Common myeloid progenitor, CD34-positive (primary cell): ENCODE data around the gene CACNB2.

Source experiments
- CTCF ChIA-PET: fragments of 350-600 bp; sonication (Branson Sonifier 250); formaldehyde crosslinking; loops from one replicate; lab custom pipeline; 2021; ENCODE audit warnings: antibody characterized with exemption; lab: Charles Lee
- POLR2A ChIA-PET: fragments of 350-600 bp; sonication (Branson Sonifier 250); formaldehyde crosslinking; loops from one replicate; lab custom pipeline; 2021; ENCODE audit warnings: antibody characterized with exemption; lab: Charles Lee
- DNase-seq, 3 donors: peaks; one replicate each; pipeline versions ENCODE4 v3.0.0 to v3.0.0-alpha.2; 2013
- H3K27ac ChIP-seq, 2 experiments: 1 replicate in 1 of 2; 2 replicates in 1 of 2; pipeline ENCODE4 v1.7.0; 2013; ENCODE audit warnings: inconsistent platforms in 2 of 2, low read length in 2 of 2, mild to moderate bottlenecking in 2 of 2, low read depth in 1 of 2, moderate library complexity in 1 of 2; ENCODE audit not compliant: severe bottlenecking in 2 of 2, insufficient read depth in 1 of 2, poor library complexity in 1 of 2
- H3K27me3 ChIP-seq, 5 experiments: replicated peaks in 2 of 5; 1 replicate in 3 of 5; 2 replicates in 2 of 5; pipeline versions ENCODE4 v1.6.1 to v1.7.0; 2013; ENCODE audit warnings: low read length in 4 of 5, mild to moderate bottlenecking in 2 of 5, moderate library complexity in 2 of 5, inconsistent platforms in 1 of 5; ENCODE audit not compliant: insufficient read depth in 5 of 5, control insufficient read depth in 4 of 5
- H3K36me3 ChIP-seq, 4 experiments: 1 replicate in 2 of 4; 2 replicates in 2 of 4; pipeline versions ENCODE4 v1.6.1 to v1.7.0; 2013; ENCODE audit warnings: low read length in 3 of 4, control low read depth in 1 of 4, mild to moderate bottlenecking in 1 of 4; ENCODE audit not compliant: control insufficient read depth in 4 of 4, insufficient read depth in 4 of 4
- H3K4me1 ChIP-seq, 4 experiments: 1 replicate in 3 of 4; 2 replicates in 1 of 4; pipeline versions ENCODE4 v1.6.1 to v1.7.1; 2013; ENCODE audit warnings: low read length in 3 of 4, mild to moderate bottlenecking in 3 of 4, control low read depth in 1 of 4, inconsistent platforms in 1 of 4, moderate library complexity in 1 of 4; ENCODE audit not compliant: control insufficient read depth in 4 of 4, insufficient read depth in 4 of 4; ENCODE audit errors: control extremely low read depth in 1 of 4
- H3K4me3 ChIP-seq, 7 experiments: 1 replicate in 4 of 7; 2 replicates in 3 of 7; pipeline versions ENCODE4 v1.5.1 to v1.7.0; 2013; ENCODE audit warnings: mild to moderate bottlenecking in 7 of 7, low read length in 6 of 7, moderate library complexity in 6 of 7, inconsistent platforms in 2 of 7, low read depth in 2 of 7, control low read depth in 1 of 7; ENCODE audit not compliant: insufficient read depth in 4 of 7, control insufficient read depth in 1 of 7; ENCODE audit errors: extremely low read depth in 1 of 7
- H3K9me3 ChIP-seq, 5 experiments: 1 replicate in 4 of 5; 2 replicates in 1 of 5; pipeline versions ENCODE4 v1.6.1 to v1.7.1; 2013; ENCODE audit warnings: low read length in 4 of 5, mild to moderate bottlenecking in 2 of 5, inconsistent platforms in 1 of 5, low read depth in 1 of 5, moderate library complexity in 1 of 5; ENCODE audit not compliant: control insufficient read depth in 4 of 5, insufficient read depth in 2 of 5; ENCODE audit errors: control extremely low read depth in 1 of 5
- WGBS: methylation state at CpG from one replicate; pipeline ENCODE4 v1.1.5; 2013; ENCODE audit not compliant: insufficient coverage; 5-methylcytosine and 5-hydroxymethylcytosine counted together

The CACNB2 gene

DNA sequence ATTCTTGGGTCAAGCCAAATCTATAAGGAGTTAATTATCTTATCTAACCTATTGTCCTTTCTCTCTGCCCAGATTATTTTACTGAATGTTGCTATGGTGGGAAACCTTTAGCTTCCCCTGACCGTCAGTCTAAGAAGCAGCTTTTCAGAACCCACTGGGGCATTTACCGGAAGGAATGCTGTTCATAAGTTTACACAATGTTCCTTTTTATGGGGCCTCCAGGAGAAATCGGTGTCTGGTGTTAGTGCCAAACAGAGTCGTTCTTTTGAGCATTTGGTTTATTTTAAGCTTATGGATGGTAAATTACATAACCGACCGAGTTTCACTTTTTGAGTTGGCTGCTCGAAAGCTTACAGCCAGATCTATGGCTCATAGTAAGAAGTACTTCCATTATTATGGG is 111.9 kb downstream of the CACNB2 start:
- WGBS = 97% methylated on average over 6 of the region's 7 CpGs
- no peak overlapping the region for H3K27ac ChIP-seq
- H3K9me3 ChIP-seq = no peaks in the 10 kb centered on the region
- no peak for DNase-seq
- H3K36me3 ChIP-seq = no peaks in the 10 kb centered on the region
- POLR2A ChIA-PET = no interaction called here
- CTCF ChIA-PET = interaction anchor here (1.3 to 1.6 kb wide), 2 partner anchors 12 to 15 kb away, joined by 4 to 6 read pairs; no protein-coding TSS in a partner anchor
- no peaks in the 10 kb centered on the region for H3K4me1 ChIP-seq
- no peak overlapping the region for H3K4me3 ChIP-seq
- H3K27me3 ChIP-seq = no peaks in the 10 kb centered on the region

GRCh38 chr10:18254086-18254485 is 113.9 kb downstream of the CACNB2 start:
- ChIA-PET CTCF (no interaction called here), POLR2A (no interaction called here)
- no CpG with 5 or more reads among the region's 2 CpGs for WGBS
- Histone ChIP-seq H3K36me3 (no peaks in the 10 kb centered on the region), H3K27me3 (no peaks in the 10 kb centered on the region), H3K27ac (no peak overlapping the region), H3K4me3 (no peak overlapping the region), H3K9me3 (no peaks in the 10 kb centered on the region), H3K4me1 (no peaks in the 10 kb centered on the region)
- no peak for DNase-seq

DNA sequence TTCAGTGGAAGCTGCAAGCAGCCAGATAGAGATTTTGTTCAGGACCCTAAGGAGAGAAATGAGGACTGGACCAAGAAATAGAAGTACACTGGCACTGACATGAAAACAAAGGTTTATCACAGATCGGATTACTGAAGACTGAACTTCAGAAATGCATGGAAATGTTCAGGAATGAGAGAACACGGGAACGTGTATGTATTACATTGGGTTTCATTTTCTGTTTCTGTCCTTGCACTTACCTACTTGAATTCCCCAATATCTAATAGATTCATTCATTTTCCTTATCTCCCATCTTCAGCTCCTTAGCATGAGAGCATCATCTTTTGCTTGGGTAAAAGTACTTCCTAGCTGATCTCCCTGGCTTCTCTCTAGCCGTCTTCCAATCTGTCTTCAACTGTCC is 114.5 kb downstream of the CACNB2 start:
- 100% methylated on average over 3 of the region's 4 CpGs for WGBS
- no peaks in the 10 kb centered on the region for H3K27me3 ChIP-seq

DNA sequence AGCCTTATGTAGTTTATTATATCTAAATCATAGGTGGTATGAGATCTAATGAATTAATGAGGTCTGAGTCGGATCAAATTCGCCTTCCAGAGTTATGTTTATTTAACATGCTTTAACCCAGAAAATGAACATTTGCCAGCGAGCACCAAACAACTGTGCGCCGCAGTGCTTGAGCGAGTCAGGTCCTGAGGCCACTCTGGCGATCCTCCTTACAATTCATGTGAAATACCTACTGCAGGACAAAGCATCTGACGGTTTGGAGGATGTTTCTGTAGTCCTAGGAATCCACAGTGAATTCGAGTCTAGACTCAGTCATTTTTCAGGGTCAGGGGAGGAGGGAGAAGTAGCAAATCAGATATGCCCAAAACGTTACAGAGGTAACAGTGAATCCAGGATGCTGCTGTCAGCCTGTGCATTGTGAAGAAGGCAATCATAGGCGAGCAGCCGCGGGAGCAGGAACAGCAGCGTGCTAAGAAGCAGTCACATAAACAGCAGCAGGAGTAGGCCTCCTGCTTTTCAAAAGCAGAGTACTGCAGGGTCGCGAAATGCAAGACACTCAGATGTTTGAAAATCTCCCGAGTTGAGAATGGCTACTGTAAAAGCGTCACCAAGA is 120.2 kb downstream of the CACNB2 start:
- ChIA-PET POLR2A (no interaction called here), CTCF (no interaction called here)
- Histone ChIP-seq H3K4me1 (no peaks in the 10 kb centered on the region), H3K36me3 (no peaks in the 10 kb centered on the region), H3K9me3 (no peaks in the 10 kb centered on the region), H3K27ac (no peak overlapping the region), H3K27me3 (peaks cover 0 to 2% (median 0%) of the 10 kb centered on the region in 5 experiments), H3K4me3 (no peak overlapping the region)
- DNase-seq = no peak
- WGBS = 75% methylated on average over 17 of the region's 18 CpGs

More for the DNA sequence above, 114.5 kb downstream of the CACNB2 start:
- H3K9me3 ChIP-seq = no peaks in the 10 kb centered on the region
- DNase-seq = no peak
- no peaks in the 10 kb centered on the region for H3K4me1 ChIP-seq
- ChIA-PET POLR2A (no interaction called here), CTCF (no interaction called here)
- H3K36me3 ChIP-seq = no peaks in the 10 kb centered on the region
- no peak overlapping the region for H3K4me3 ChIP-seq
- no peak overlapping the region for H3K27ac ChIP-seq

DNA sequence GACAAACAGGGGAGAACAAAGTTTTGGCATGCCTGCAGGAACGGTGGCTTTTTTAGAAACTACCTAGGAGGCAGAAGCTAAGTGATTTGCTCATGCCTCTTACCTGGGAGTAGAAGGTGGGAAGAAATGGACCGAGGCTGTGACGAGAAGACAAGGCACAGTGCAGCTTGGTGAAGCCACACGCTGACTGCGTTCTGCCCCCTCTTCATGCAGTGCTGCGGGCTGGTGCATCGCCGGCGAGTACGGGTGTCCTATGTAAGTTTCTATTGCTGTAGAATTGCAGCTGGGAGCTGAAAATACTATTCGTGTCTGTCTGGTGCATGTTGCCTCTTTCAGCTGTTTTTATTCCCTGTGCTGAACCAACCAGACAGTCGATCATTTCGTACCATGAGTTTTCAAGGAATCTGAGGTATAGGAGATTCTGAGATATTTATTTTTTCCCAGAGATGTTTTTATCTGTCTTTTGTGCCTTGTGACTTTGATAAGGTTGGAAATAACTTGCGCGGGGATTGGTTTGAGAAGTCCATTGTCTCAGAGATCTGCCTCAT is 120.9 kb downstream of the CACNB2 start:
- CTCF ChIA-PET = interaction anchor here (1.0 kb wide), 1 partner anchor 15 kb away, joined by 3 read pairs; no protein-coding TSS in a partner anchor
- H3K36me3 ChIP-seq = no peaks in the 10 kb centered on the region
- POLR2A ChIA-PET = no interaction called here
- no peak overlapping the region for H3K4me3 ChIP-seq
- no peak for DNase-seq
- peaks cover 0 to 2% (median 0%) of the 10 kb centered on the region in 5 experiments for H3K27me3 ChIP-seq
- H3K27ac ChIP-seq = no peak overlapping the region
- 80% methylated on average over 10 of the region's 15 CpGs for WGBS
- H3K9me3 ChIP-seq = no peaks in the 10 kb centered on the region
- no peaks in the 10 kb centered on the region for H3K4me1 ChIP-seq

DNA sequence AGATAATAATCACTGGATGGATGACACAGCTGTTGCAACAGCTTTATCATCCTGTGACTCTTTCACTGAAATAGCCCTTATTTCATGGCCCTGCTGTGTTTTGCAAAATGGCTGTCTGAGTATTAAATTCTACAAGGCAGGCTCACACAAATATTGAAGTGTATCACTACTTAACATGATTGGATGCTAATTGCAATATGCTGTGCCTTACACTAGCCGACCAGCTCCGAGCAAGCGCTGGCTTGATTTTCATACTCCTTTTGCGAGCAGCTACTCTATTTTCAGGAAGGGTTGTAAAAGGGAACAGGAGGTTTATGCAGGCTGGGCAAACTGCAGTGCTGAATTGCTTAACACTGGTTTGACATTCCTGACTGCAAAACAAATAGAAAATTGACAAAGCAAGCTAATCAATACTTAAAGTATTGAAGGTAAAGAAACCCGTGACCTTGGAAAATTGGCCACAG is 121.6 kb downstream of the CACNB2 start:
- Histone ChIP-seq H3K27ac (no peak overlapping the region), H3K9me3 (no peaks in the 10 kb centered on the region), H3K4me1 (no peaks in the 10 kb centered on the region), H3K4me3 (no peak overlapping the region), H3K27me3 (peaks cover 0 to 2% (median 0%) of the 10 kb centered on the region in 5 experiments), H3K36me3 (no peaks in the 10 kb centered on the region)
- 100% methylated on average over 4 of the region's 5 CpGs for WGBS
- ChIA-PET POLR2A (no interaction called here), CTCF (interaction anchor here (1.0 kb wide), 1 partner anchor 14 kb away, joined by 3 read pairs; no protein-coding TSS in a partner anchor)
- DNase-seq = no peak

DNA sequence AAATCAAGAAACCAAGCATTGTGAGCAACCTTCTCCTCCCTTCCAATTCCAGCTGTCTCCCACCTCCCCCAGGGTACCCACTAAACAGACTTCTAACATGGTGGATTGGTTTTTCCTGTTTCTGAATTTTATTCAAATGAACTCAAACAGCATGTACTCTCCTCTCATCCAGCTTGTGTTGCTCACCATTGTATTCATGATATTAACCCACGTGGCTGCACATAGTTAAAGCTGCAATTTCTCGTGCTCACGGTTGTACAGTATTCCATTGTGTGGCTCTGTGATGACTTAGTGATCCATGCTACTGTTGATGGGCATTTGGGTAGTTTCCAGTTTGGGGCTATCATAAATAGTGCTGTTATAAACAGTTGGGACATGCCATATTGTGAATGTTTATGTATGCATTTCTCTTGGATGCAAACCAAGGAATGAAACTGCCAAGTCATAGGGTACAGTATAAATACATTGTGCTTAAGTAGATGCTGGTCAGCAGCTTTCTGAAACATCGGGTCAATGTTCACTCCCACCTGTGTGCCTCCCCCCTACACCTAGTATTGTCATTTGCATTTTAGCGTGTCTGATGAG is 124.3 kb downstream of the CACNB2 start:
- Histone ChIP-seq H3K27me3 (peaks cover 0 to 2% (median 0%) of the 10 kb centered on the region in 5 experiments), H3K4me1 (no peaks in the 10 kb centered on the region), H3K4me3 (no peak overlapping the region), H3K36me3 (no peaks in the 10 kb centered on the region), H3K27ac (no peak overlapping the region), H3K9me3 (peaks cover 0 to 1% (median 0%) of the 10 kb centered on the region in 5 experiments)
- POLR2A ChIA-PET = no interaction called here
- CTCF ChIA-PET = interaction anchor here (0.9 to 1.5 kb wide), 3 partner anchors 8 to 15 kb away, joined by 3 read pairs; no protein-coding TSS in a partner anchor
- 95% methylated on average over 3 of the region's 5 CpGs for WGBS
- no peak for DNase-seq
